Heart right ventricle (tissue), 16 donors: Measurements from ENCODE around the gene GNG7. TPM values are rescaled to one million over a fixed set of nuclear protein-coding genes. Genes with fewer than 3 reads are reported as not detected.
"Not testable (repeated sequence)": the region's sequence is repeated elsewhere in the genome, so short reads cannot be mapped to it uniquely, and the experiment has no call there.

ENCODE experiments used
- ATAC-seq, 8 donors: fragments of 200-7000 bp; cut with Tn5 transposase; one replicate each; pipeline ENCODE4 v1.9.1; 2020; ENCODE audit warnings: mild to moderate bottlenecking in 8 of 8, moderate library complexity in 8 of 8, moderate number of reproducible peaks in 1 of 8
- DNase-seq, 2 donors: peaks; one replicate each; pipeline ENCODE4 v3.0.0-alpha.2; 2020
- H3K27ac ChIP-seq, 10 donors: fragments of 200-600 bp; sonication (generic) in 2 of 10; one replicate each; pipeline versions ENCODE4 v1.5.0 to v1.8.0; 2020 to 2022; ENCODE audit warnings: mild to moderate bottlenecking in 3 of 10
- H3K27me3 ChIP-seq, 7 donors: fragments of 200-600 bp; one replicate each; pipeline ENCODE4 v1.8.0; 2021 to 2022; ENCODE audit warnings: mild to moderate bottlenecking in 2 of 7
- H3K36me3 ChIP-seq, 9 donors: fragments of 200-600 bp; sonication (generic) in 1 of 9; one replicate each; pipeline versions ENCODE4 v1.5.0 to v1.8.0; 2020 to 2022; ENCODE audit warnings: mild to moderate bottlenecking in 2 of 9
- H3K4me1 ChIP-seq, 9 donors: fragments of 200-600 bp; sonication (generic) in 1 of 9; one replicate each; pipeline versions ENCODE4 v1.5.0 to v1.8.0; 2020 to 2022; ENCODE audit warnings: mild to moderate bottlenecking in 4 of 9
- H3K4me3 ChIP-seq, 10 donors: fragments of 200-600 bp; sonication (generic) in 2 of 10; one replicate each; pipeline versions ENCODE4 v1.5.0 to v1.8.0; 2020 to 2022; ENCODE audit warnings: mild to moderate bottlenecking in 7 of 10, moderate library complexity in 2 of 10
- H3K9me3 ChIP-seq, 11 donors: fragments of 200-600 bp in 10 of 11; sonication (generic) in 2 of 11; one replicate each; pipeline versions ENCODE4 v1.5.0 to v1.8.0; 2013 to 2022; ENCODE audit warnings: mild to moderate bottlenecking in 2 of 11, control low read depth in 1 of 11, moderate library complexity in 1 of 11
- WGBS, 2 donors: extraction: QIAGEN DNeasy Blood & Tissue Kit; methylation state at CpG; one replicate each; pipeline ENCODE4 v1.1.7; 2013; ENCODE audit warnings: inconsistent platforms in 1 of 2; 5-methylcytosine and 5-hydroxymethylcytosine counted together
- intact Hi-C, 10 donors: fragments of 100-400 bp; cut with DNase I; formaldehyde crosslinking; loops; one replicate each; pipeline versions ENCODE4 v1.11.1 to v1.14.2; 2022
- polyA plus RNA-seq, 2 donors: library from polyadenylated mRNA; stranded (reverse); fragments of 200-250 nt; gene quantifications; one replicate each; pipeline ENCODE4 v1.2.3, GENCODE V29; 2013
- total RNA-seq, 10 donors: library from RNA; stranded (reverse); fragmentation: NEBNext Ultra II Directional in 3 of 10; extraction: Animal tissue kit (Norgen Biotek cat#: 25700) in 3 of 10; gene quantifications; one replicate each; pipeline versions ENCODE4 v1.2.1 to v1.2.4, GENCODE V29; 2021 to 2023
- TF ChIP-seq, protein P1 (sequence below), 9 donors: fragments of 200-600 bp; sonication (generic) in 2 of 9; IDR thresholded peaks; one replicate each; pipeline versions ENCODE4 v1.5.0 to v1.8.0; 2021 to 2022; ENCODE audit warnings: antibody characterized with exemption in 9 of 9, mild to moderate bottlenecking in 5 of 9, moderate library complexity in 1 of 9
- donor health status: Arrhythmogenic right ventricular cardiomyopathy.
- donor health status: ischemic (EF 13 %, LVEDD 7.1; RV severe dilation, severe dysfunction).
- donor health status: healthy with polysubstance abuse.
- donor health status: DM: no; HTN: yes; CAD: no.
- donor health status: DM: no; HTN: no; CAD: no.
- donor health status: ischemic (EF 25% LVEDD 6.9; RV normal size, moderate dysfunction).
- donor health status: ischemic (EF 25% LVEDD 5.7; RV mildly dilated, moderate dysfunction).
- donor health status: healthy.
- donor health status: DM: yes; HTN: yes; CAD: no.
- donor health status: Ischemic cardiomyopathy.
- donor health status: ischemic (EF 35%, LVEDD 5.7; RV mildly dilated, moderate dysfunction).
- donor health status: nonischemic (EF 11% LVEDD 7.7; RV severe dilation, severe dysfunction).
- donor health status: DM: yes; HTN: yes; CAD: no.
- donor health status: PGD.
- donor health status: ischemic (EF 29% LVEDD 5.4; RV normal size, mild dysfunction).
- donor health status: nonischemic (EF 23%, LVEDD 6.1; RV moderate dilation, normal function).

Gene GNG7
- total and polyA plus RNA-seq, 12 donors = 8.4 to 56.9 (median 39.1) TPM

GRCh38 chr19:2469102-2469914 is 233.2 kb downstream of the GNG7 start:
- peak in 2 of 8 donors; percentile 27 to 63 for ATAC-seq
- peaks cover 0 to 8% (median 0%) of the 10 kb centered on the region in 9 donors for H3K4me1 ChIP-seq
- H3K27me3 ChIP-seq = no peaks in the 10 kb centered on the region
- intact Hi-C loops = loop anchor here in 1 of 10 donors (10.0 kb wide), 1 partner anchor 285 kb away; no protein-coding TSS in a partner anchor
- TF ChIP-seq, protein P1, sequence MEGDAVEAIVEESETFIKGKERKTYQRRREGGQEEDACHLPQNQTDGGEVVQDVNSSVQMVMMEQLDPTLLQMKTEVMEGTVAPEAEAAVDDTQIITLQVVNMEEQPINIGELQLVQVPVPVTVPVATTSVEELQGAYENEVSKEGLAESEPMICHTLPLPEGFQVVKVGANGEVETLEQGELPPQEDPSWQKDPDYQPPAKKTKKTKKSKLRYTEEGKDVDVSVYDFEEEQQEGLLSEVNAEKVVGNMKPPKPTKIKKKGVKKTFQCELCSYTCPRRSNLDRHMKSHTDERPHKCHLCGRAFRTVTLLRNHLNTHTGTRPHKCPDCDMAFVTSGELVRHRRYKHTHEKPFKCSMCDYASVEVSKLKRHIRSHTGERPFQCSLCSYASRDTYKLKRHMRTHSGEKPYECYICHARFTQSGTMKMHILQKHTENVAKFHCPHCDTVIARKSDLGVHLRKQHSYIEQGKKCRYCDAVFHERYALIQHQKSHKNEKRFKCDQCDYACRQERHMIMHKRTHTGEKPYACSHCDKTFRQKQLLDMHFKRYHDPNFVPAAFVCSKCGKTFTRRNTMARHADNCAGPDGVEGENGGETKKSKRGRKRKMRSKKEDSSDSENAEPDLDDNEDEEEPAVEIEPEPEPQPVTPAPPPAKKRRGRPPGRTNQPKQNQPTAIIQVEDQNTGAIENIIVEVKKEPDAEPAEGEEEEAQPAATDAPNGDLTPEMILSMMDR (IDR thresholded peaks at IDR 0.05) = no peak
- H3K36me3 ChIP-seq = no peaks in the 10 kb centered on the region
- no peak overlapping the region for H3K27ac ChIP-seq
- WGBS, 2 donors = 43 to 60% methylated on average over 23 of the region's 23 CpGs
- DNase-seq = no peak
- H3K9me3 ChIP-seq = no peaks in the 10 kb centered on the region
- H3K4me3 ChIP-seq = no peak overlapping the region

- no peaks in the 10 kb centered on the region for H3K9me3 ChIP-seq
- intact Hi-C loops = loop anchor here in 1 of 10 donors (10.0 kb wide), 1 partner anchor 286 kb away; no protein-coding TSS in a partner anchor
- H3K4me1 ChIP-seq = peaks cover 0 to 5% (median 0%) of the 10 kb centered on the region in 9 donors
- no peaks in the 10 kb centered on the region for H3K27me3 ChIP-seq
- no peak overlapping the region for H3K27ac ChIP-seq
- no peak for DNase-seq
- H3K4me3 ChIP-seq = no peak overlapping the region
- ATAC-seq = no peak
- TF ChIP-seq, protein P1 (IDR thresholded peaks at IDR 0.05) = no peak
- WGBS, 2 donors = 74 to 76% methylated on average over 12 of the region's 12 CpGs
- H3K36me3 ChIP-seq = no peaks in the 10 kb centered on the region
Measured at GRCh38 chr19:2468596-2468995, 233.9 kb downstream of the GNG7 start.

DNA sequence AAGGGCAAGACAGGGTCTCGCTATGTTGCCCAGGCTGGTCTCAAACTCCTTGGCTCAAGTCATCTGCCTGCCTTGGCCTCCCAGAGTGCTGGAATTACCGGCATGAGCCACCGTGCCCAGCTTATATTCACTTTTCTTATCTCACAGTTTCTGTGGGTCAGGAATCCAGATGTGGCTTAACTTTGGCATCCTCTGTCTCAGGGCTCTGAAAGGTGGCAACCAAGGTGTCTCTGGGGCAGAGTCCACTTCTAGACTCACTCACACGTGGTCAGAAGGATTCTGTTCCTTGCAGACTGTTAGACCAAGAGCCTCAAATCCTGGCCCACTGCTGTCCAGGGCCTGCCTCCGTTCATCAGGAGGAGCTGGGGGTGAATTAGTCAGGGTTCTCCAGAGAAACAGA is 238.1 kb downstream of the GNG7 start:
- DNase-seq = no peak
- H3K4me3 ChIP-seq = no peak overlapping the region
- no peak overlapping the region for H3K27ac ChIP-seq
- H3K9me3 ChIP-seq = no peaks in the 10 kb centered on the region
- no peaks in the 10 kb centered on the region for H3K36me3 ChIP-seq
- TF ChIP-seq, protein P1 (IDR thresholded peaks at IDR 0.05) = no peak
- intact Hi-C loops = loop anchor here in 1 of 10 donors (10.0 kb wide), 1 partner anchor 290 kb away; no protein-coding TSS in a partner anchor
- no peak for ATAC-seq
- peaks cover 2 to 22% (median 18%) of the 10 kb centered on the region in 9 donors for H3K4me1 ChIP-seq
- H3K27me3 ChIP-seq = no peaks in the 10 kb centered on the region
- 61 to 73% methylated on average over 5 of the region's 5 CpGs for WGBS, 2 donors

DNA sequence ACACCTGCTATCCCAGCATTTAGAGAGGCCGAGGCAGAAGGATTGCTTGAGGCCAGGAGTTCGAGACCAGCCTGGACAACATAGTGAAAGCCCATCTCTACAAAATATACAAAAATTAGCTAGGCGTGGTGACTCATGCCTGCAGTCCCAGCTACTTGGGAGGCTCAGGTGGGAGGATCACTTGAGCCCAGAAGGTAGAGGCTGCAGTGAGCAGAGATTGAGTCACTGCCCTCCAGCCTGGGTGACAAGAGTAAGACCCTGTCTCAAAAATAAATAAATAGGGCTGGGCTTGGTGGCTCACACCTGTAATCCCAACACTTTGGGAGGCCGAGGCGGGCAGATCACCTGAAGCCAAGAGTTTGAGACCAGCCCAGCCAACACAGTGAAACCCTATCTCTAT is 238.8 kb downstream of the GNG7 start:
- Histone ChIP-seq H3K27ac (peak overlapping the region in 2 of 10 donors; percentile 35 to 62), H3K4me1 (peaks cover 2 to 22% (median 18%) of the 10 kb centered on the region in 9 donors)
- H3K9me3 ChIP-seq, H3K4me3 ChIP-seq, ATAC-seq, H3K36me3 ChIP-seq, DNase-seq, H3K27me3 ChIP-seq: not testable (repeated sequence)
- intact Hi-C loops = loop anchor here in 1 of 10 donors (10.0 kb wide), 1 partner anchor 291 kb away; no protein-coding TSS in a partner anchor
- 97 to 98% methylated on average over 5 of the region's 5 CpGs for WGBS, 2 donors
